HepG2 (cell line): ENCODE measurements around the gene MNAT1. TPM values are rescaled to one million over a fixed set of nuclear protein-coding genes. Genes with fewer than 3 reads are reported as not detected.

Experiments used
- ATAC-seq: fragments of 200-7000 bp; cut with Tn5 transposase; 3 replicates; pipeline ENCODE4 v1.9.1; 2020; ENCODE audit warnings: mild to moderate bottlenecking, moderate library complexity
- BruUV-seq: library from RNA; stranded (reverse); fragments of 400-500 nt; replicated peaks from 2 replicates; lab custom pipeline; 2021; lab: Mats Ljungman, UMichigan
- CTCF ChIA-PET: fragments of 300-600 bp; formaldehyde crosslinking; extraction: SDS; loops from one replicate; lab custom pipeline; 2021; ENCODE audit warnings: low total read pairs, inconsistent platforms, low intra/inter-chr PET ratio; lab: Yijun Ruan, JAX
- POLR2A ChIA-PET: fragments of 350-600 bp; sonication (Branson Sonifier 250); formaldehyde crosslinking; loops from one replicate; lab custom pipeline; 2020; ENCODE audit warnings: antibody characterized with exemption, inconsistent platforms; lab: Yijun Ruan, JAX
- DNase-seq: peaks from one replicate; pipeline ENCODE4 v3.0.0-alpha.2; 2015; ENCODE audit warnings: low spot score
- FAIRE-seq: peaks from 3 replicates; lab custom pipeline; 2011; peaks lifted over from hg19 to GRCh38; lab: Jason Lieb, UNC
- H2AFZ ChIP-seq: one replicate; pipeline ENCODE4 v1.6.1; 2011; ENCODE audit warnings: low read length, inconsistent platforms
- H3K27ac ChIP-seq: fragments of 300-600 bp; 3 replicates; pipeline ENCODE4 v1.8.0; 2011; ENCODE audit warnings: mixed run types, mild to moderate bottlenecking, mixed read lengths, low read length, inconsistent platforms; ENCODE audit not compliant: insufficient read depth; ENCODE audit errors: extremely low read length
- H3K27me3 ChIP-seq, 2 experiments: fragments of 200-600 bp in 1 of 2; 2 replicates in 1 of 2; 3 replicates in 1 of 2; pipeline versions ENCODE4 v1.6.0 to v1.8.0; 2011; ENCODE audit warnings: low read length in 2 of 2, mild to moderate bottlenecking in 2 of 2, moderate library complexity in 2 of 2, inconsistent platforms in 1 of 2; ENCODE audit not compliant: insufficient read depth in 2 of 2, control insufficient read depth in 1 of 2
- H3K36me3 ChIP-seq, 2 experiments: fragments of 200-600 bp in 1 of 2; replicated peaks in 1 of 2; 2 replicates in 1 of 2; 3 replicates in 1 of 2; pipeline versions ENCODE4 v1.5.1 to v1.8.0; 2011; ENCODE audit warnings: low read length in 2 of 2, inconsistent platforms in 1 of 2; ENCODE audit not compliant: insufficient read depth in 2 of 2, control insufficient read depth in 1 of 2
- H3K4me1 ChIP-seq: 2 replicates; pipeline ENCODE4 v1.5.1; 2012; ENCODE audit warnings: low read length, inconsistent platforms; ENCODE audit not compliant: insufficient read depth
- H3K4me2 ChIP-seq: 2 replicates; pipeline ENCODE4 v1.6.0; 2011; ENCODE audit warnings: low read depth, low read length, inconsistent platforms
- H3K4me3 ChIP-seq, 3 experiments: fragments of 200-600 bp in 1 of 3; sonication (generic), shearing (Covaris generic) in 1 of 3; replicated peaks in 1 of 3; 2 replicates each; pipeline ENCODE4 v1.5.1; 2011 to 2016; ENCODE audit warnings: low read length in 3 of 3, inconsistent platforms in 2 of 3, low read depth in 2 of 3, mild to moderate bottlenecking in 2 of 3, control low read depth in 1 of 3, mixed read lengths in 1 of 3; ENCODE audit not compliant: insufficient read depth in 1 of 3
- H3K79me2 ChIP-seq: one replicate; pipeline ENCODE4 v1.6.1; 2011; ENCODE audit warnings: low read length, inconsistent platforms; ENCODE audit not compliant: insufficient read depth
- H3K9ac ChIP-seq: 2 replicates; pipeline ENCODE4 v1.6.0; 2011; ENCODE audit warnings: mild to moderate bottlenecking, low read depth, low read length, inconsistent platforms; ENCODE audit not compliant: insufficient read depth
- H3K9me3 ChIP-seq: 2 replicates; pipeline ENCODE4 v1.5.1; 2012; ENCODE audit warnings: mild to moderate bottlenecking, low read length
- H4K20me1 ChIP-seq: 2 replicates; pipeline ENCODE4 v1.6.0; 2011; ENCODE audit warnings: inconsistent platforms, mild to moderate bottlenecking, low read length, moderate library complexity; ENCODE audit not compliant: insufficient read depth
- ARNT2 ChIP-seq: sonication (generic); formaldehyde crosslinking; IDR thresholded peaks from 2 replicates; pipeline ENCODE4 v1.8.0; 2022; ENCODE audit warnings: mild to moderate bottlenecking, low read depth, missing genetic modification reagents, moderate library complexity
- HIVEP1 ChIP-seq: sonication (generic); formaldehyde crosslinking; IDR thresholded peaks from 2 replicates; pipeline ENCODE4 v1.4.0; 2020; ENCODE audit warnings: mild to moderate bottlenecking, missing genetic modification reagents
- PLRG1 ChIP-seq: fragments of 450-650 bp; conservative IDR thresholded peaks from 2 replicates; pipeline ENCODE4 v1.6.1; 2016
- RBFOX2 ChIP-seq: fragments of 200-400 bp; formaldehyde crosslinking; IDR thresholded peaks from 2 replicates; pipeline ENCODE4 v1.6.1; 2017; ENCODE audit warnings: low read depth, mild to moderate bottlenecking, low read length
- ZFX ChIP-seq: sonication (generic); formaldehyde crosslinking; IDR thresholded peaks from 2 replicates; pipeline ENCODE4 v1.4.0; 2020; ENCODE audit warnings: mild to moderate bottlenecking, low read depth, missing genetic modification reagents, moderate library complexity
- ZNF33A ChIP-seq: sonication (generic); formaldehyde crosslinking; IDR thresholded peaks from 2 replicates; pipeline ENCODE4 v1.5.1; 2020; ENCODE audit warnings: missing genetic modification reagents, mild to moderate bottlenecking, moderate library complexity, borderline replicate concordance
- WGBS: methylation state at CpG from one replicate; pipeline ENCODE4 v1.1.6; 2017; ENCODE audit warnings: low lambda C conversion rate; 5-methylcytosine and 5-hydroxymethylcytosine counted together
- in situ Hi-C: cut with HindIII; loops from 2 replicates; pipeline ENCODE4 v1.10.0; 2017; ENCODE audit warnings: low pct_unique_long_range_greater_than_20kb; ENCODE audit not compliant: extremely low pct_ligation_motif_present
- intact Hi-C: fragments of 100-400 bp; cut with micrococcal nuclease; formaldehyde crosslinking; loops from one replicate; pipeline ENCODE4 v1.10.0; 2022; ENCODE audit not compliant: unreplicated experiment
- polyA plus RNA-seq, 8 experiments: library from polyadenylated mRNA; depleted of rRNA in 3 of 8; stranded (reverse) in 7 of 8; unstranded in 1 of 8; fragments of >200 nt; fragmentation: Illumina TruSeq in 4 of 8; extraction: Trizol in 4 of 8; gene quantifications; 2 replicates each; pipeline versions ENCODE4 v1.2.1 to v1.2.3, GENCODE V29; 2011 to 2016; ENCODE audit warnings: low read depth in 4 of 8, missing spikeins in 1 of 8, mixed read lengths in 1 of 8; ENCODE audit not compliant: insufficient read depth in 1 of 8
- total RNA-seq, 5 experiments: library from RNA; depleted of rRNA; stranded (reverse); fragments of >200 nt; fragmentation: Illumina TruSeq; extraction: Trizol; gene quantifications; 2 replicates each; pipeline ENCODE4 v1.2.3, GENCODE V29; 2016; ENCODE audit warnings: low read depth in 1 of 5
- TF ChIP-seq, protein P1 (sequence below): sonication (generic); formaldehyde crosslinking; IDR thresholded peaks from 2 replicates; pipeline ENCODE4 v1.4.0; 2020; ENCODE audit warnings: mild to moderate bottlenecking, low read depth, missing genetic modification reagents
- TF ChIP-seq, protein P2 (sequence below): sonication (generic); formaldehyde crosslinking; IDR thresholded peaks from 2 replicates; pipeline ENCODE4 v1.4.0; 2020; ENCODE audit warnings: mild to moderate bottlenecking, missing genetic modification reagents

Gene MNAT1
- total and polyA plus RNA-seq, 2 of the 13 experiments (the other 11 are each of a cell fraction or from before 2014, with no cell fraction given), result 49.2 to 94.8 TPM

DNA sequence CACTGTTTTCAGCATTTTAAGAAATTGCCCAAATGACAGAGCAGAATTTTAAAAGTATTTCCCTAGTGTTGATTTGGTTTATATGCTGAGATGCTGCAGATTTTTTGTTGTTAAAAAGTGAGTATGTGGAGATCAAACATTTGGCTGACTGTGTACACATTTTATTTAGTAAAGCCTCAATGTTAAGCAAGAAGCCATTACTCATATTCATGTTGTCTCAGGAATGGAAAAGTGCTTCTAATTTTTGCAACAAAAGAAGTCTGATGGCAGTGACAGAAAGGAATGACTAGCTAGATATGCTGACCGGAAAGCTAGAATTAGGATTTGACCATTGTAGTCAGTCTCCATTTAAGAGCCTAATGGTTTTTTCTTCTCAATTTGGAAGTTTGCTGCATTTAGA lies 269.0 kb downstream of the MNAT1 start:
- no peaks in the 10 kb centered on the region for H3K79me2 ChIP-seq
- no peaks in the 10 kb centered on the region for H3K9me3 ChIP-seq
- H3K27ac ChIP-seq, result no peak overlapping the region
- no peak overlapping the region for H3K9ac ChIP-seq
- ChIA-PET POLR2A (no interaction called here), CTCF (no interaction called here)
- DNase-seq, result no peak
- in situ Hi-C loops, result no loop called here
- H3K4me3 ChIP-seq, result no peak overlapping the region
- H3K36me3 ChIP-seq, result 0 out of 5 replicates have a peak, but pooled peaks cover 0 to under 1% of the 10 kb centered on the region in 2 experiments
- FAIRE-seq, result no peak
- 96% methylated on average over 1 of the region's 1 CpG for WGBS
- TF ChIP-seq ZNF33A, result no peak
- TF ChIP-seq PLRG1, result no peak
- TF ChIP-seq ARNT2 (CRISPR knock-in tag), result no peak
- TF ChIP-seq ZFX (CRISPR knock-in tag), result no peak
- no peak for TF ChIP-seq RBFOX2
- TF ChIP-seq, protein P1, sequence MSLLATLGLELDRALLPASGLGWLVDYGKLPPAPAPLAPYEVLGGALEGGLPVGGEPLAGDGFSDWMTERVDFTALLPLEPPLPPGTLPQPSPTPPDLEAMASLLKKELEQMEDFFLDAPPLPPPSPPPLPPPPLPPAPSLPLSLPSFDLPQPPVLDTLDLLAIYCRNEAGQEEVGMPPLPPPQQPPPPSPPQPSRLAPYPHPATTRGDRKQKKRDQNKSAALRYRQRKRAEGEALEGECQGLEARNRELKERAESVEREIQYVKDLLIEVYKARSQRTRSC (CRISPR knock-in tag), result no peak
- TF ChIP-seq, protein P2, sequence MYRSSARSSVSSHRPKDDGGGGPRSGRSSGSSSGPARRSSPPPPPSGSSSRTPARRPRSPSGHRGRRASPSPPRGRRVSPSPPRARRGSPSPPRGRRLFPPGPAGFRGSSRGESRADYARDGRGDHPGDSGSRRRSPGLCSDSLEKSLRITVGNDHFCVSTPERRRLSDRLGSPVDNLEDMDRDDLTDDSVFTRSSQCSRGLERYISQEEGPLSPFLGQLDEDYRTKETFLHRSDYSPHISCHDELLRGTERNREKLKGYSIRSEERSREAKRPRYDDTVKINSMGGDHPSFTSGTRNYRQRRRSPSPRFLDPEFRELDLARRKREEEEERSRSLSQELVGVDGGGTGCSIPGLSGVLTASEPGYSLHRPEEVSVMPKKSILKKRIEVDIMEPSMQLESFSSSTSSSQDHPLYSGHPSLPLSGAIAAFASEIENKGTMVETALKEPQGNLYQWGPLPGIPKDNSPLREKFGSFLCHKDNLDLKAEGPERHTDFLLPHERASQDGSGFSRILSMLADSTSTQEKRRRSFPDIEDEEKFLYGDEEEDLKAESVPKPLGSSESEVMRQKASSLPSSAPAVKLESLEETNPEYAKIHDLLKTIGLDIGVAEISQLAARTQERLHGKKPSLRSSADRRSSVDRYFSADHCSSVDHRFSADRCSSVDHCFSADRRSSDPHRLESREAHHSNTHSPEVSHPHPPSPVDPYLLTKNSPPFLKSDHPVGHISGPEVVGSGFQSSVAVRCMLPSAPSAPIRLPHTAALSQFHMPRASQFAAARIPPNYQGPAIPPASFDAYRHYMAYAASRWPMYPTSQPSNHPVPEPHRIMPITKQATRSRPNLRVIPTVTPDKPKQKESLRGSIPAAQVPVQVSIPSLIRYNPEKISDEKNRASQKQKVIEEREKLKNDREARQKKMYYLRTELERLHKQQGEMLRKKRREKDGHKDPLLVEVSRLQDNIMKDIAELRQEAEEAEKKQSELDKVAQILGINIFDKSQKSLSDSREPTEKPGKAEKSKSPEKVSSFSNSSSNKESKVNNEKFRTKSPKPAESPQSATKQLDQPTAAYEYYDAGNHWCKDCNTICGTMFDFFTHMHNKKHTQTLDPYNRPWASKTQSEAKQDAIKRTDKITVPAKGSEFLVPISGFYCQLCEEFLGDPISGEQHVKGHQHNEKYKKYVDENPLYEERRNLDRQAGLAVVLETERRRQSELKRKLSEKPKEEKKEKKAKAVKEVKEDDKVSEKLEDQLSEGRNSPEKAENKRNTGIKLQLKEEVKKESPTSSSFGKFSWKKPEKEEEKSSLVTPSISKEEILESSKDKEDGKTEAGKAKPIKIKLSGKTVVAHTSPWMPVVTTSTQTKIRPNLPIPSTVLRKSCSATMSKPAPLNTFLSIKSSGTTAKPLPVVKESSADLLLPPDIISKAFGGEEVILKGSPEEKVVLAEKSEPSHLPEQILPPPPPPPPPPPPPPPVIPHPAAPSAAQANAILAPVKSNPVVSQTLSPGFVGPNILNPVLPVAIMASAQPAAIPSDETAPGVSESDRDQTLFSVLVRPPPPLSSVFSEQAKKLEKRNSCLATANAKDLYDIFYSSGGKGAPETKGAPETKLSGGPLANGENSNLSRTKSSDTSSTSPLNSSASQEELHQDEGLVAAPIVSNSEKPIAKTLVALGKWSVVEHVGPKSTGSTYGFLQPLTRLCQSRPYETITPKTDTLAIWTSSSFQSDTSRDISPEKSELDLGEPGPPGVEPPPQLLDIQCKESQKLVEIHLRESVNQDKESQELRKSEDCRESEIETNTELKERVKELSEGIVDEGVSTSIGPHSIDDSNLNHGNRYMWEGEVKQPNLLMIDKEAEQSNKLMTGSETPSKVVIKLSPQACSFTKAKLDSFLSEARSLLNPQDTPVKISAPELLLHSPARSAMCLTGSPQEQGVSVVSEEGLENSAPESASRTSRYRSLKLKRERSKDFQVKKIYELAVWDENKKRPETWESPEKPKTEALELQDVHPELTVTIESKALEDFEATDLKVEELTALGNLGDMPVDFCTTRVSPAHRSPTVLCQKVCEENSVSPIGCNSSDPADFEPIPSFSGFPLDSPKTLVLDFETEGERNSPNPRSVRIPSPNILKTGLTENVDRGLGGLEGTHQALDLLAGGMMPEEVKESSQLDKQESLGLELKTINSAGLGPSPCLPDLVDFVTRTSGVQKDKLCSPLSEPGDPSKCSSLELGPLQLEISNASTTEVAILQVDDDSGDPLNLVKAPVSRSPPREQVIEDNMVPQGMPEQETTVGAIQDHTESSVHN, result no peak
- TF ChIP-seq HIVEP1 (CRISPR knock-in tag), result no peak
- no peak overlapping the region for H3K4me2 ChIP-seq
- no peak overlapping the region for H2AFZ ChIP-seq
- no peak for ATAC-seq
- BruUV-seq, result no TSS peak
- H4K20me1 ChIP-seq, result no peaks in the 10 kb centered on the region
- H3K4me1 ChIP-seq, result no peaks in the 10 kb centered on the region
- no peaks in the 10 kb centered on the region for H3K27me3 ChIP-seq
- intact Hi-C loops, result no loop called here
